GM12892 (cell line): ENCODE measurements around the gene CRIP2.

Source experiments
- POLR2A ChIP-seq: IDR thresholded peaks from 2 replicates; pipeline ENCODE4 v1.6.1; 2011; ENCODE audit warnings: low read depth, low read length, control low read depth
- POLR2AphosphoS5 ChIP-seq: IDR thresholded peaks from 2 replicates; pipeline ENCODE4 v1.6.1; 2011; ENCODE audit warnings: low read depth, low read length, control low read depth

DNA sequence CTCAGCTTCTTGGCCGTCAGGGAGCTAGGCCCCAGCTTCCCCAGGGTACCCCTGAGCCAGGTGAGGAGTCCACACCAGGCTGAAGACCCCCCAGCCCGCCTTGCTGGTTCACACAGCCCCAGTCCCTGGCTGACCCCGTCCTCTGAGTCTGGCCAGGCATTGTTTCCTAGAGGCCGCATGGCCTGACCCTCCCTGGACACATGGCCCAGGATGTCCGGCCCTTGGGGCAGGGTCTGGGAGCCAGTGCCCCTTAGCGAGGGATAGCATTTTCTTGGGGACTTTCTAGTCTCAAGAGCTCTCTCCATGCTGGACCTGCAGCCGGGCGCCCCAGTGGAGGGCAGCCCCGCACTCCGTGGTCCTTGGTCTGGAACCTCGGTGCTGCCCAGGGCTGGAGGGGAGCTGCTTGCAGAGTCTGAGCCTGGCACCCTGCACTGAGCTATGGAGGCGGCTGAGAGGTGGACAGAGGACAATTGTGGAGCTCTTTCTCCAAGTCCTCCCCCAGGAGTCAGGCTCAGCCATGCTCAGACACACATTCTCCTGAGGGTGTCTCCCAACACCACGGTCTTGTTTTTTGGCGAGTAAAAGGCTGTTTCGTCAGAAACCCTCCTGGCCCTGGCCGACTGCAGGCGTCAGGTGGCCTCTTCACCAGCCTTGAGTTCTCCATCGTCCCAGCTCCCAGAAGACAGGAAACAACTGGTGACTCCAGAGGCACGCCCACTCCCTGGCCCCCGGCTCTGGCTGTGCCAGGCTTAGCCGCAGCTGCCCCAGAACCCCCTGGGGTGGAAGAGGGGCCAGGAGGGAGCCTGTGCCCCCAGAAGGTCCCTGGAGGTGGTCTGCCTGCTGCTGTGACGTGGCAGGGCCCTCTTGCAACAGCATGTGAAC is 17.6 kb upstream of the CRIP2 start:
- TF ChIP-seq POLR2A = no peak
- no peak for TF ChIP-seq POLR2AphosphoS5
